Upper lobe of left lung (tissue), 4 donors: ENCODE data around the gene MYLK.

Experiments used
- EP300 ChIP-seq, 4 donors: sonication (generic); formaldehyde crosslinking; IDR thresholded peaks; one replicate each; pipeline ENCODE4 v1.5.1; 2017; ENCODE audit warnings: antibody characterized with exemption in 4 of 4, control low read depth in 2 of 4
- POLR2A ChIP-seq, 4 donors: fragments of 450-650 bp; IDR thresholded peaks; one replicate each; pipeline ENCODE4 v1.5.1; 2016 to 2017; ENCODE audit warnings: antibody characterized with exemption in 4 of 4, mild to moderate bottlenecking in 2 of 4
- POLR2AphosphoS5 ChIP-seq, 2 donors: sonication (generic); formaldehyde crosslinking; IDR thresholded peaks; one replicate each; pipeline ENCODE4 v1.5.1; 2017; ENCODE audit warnings: antibody characterized with exemption in 2 of 2
- TF ChIP-seq, protein P1 (sequence below), 6 experiments: fragments of 450-650 bp in 4 of 6; fragments of 200-600 bp in 2 of 6; sonication (generic) in 2 of 6; IDR thresholded peaks; one replicate each; pipeline ENCODE4 v1.5.1; 2016 to 2019; ENCODE audit warnings: antibody characterized with exemption in 6 of 6

DNA sequence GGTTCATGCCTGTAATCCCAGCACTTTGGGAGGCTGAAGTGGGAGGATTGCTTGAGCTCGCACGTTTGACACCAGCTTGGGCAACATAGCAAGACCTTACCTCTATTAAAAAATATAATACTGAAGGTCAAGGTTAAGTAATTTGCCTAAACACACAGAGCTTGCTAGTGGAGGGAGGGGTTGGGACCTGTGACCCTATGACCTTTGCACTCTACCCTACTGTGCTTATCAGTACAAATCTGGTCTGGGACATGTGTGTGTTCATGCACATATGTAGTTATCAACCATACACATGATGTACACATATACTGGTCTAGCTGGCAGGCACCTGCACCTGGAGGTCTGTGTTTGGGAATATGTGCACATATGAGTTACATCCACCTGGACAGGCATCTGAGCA, 181.4 kb downstream of the MYLK start:
- TF ChIP-seq POLR2AphosphoS5 (IDR thresholded peaks at IDR 0.05) (no peak), POLR2A (IDR thresholded peaks at IDR 0.05) (no peak), EP300 (IDR thresholded peaks at IDR 0.05) (no peak)
- TF ChIP-seq, protein P1, sequence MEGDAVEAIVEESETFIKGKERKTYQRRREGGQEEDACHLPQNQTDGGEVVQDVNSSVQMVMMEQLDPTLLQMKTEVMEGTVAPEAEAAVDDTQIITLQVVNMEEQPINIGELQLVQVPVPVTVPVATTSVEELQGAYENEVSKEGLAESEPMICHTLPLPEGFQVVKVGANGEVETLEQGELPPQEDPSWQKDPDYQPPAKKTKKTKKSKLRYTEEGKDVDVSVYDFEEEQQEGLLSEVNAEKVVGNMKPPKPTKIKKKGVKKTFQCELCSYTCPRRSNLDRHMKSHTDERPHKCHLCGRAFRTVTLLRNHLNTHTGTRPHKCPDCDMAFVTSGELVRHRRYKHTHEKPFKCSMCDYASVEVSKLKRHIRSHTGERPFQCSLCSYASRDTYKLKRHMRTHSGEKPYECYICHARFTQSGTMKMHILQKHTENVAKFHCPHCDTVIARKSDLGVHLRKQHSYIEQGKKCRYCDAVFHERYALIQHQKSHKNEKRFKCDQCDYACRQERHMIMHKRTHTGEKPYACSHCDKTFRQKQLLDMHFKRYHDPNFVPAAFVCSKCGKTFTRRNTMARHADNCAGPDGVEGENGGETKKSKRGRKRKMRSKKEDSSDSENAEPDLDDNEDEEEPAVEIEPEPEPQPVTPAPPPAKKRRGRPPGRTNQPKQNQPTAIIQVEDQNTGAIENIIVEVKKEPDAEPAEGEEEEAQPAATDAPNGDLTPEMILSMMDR (IDR thresholded peaks at IDR 0.05) = no peak
